ENCODE measurements around the gene ZFAND3.
"Not testable (repeated sequence)": the region's sequence is repeated elsewhere in the genome, so short reads cannot be mapped to it uniquely, and the experiment has no call there.

The ZFAND3 gene

GRCh38 chr6:38100380-38100779 lies 280.9 kb downstream of the ZFAND3 start:
- peak in 1 of 5 experiments; percentile 3 for DNase-seq

- DNase-seq, result no peak
Measured at GRCh38 chr6:38103921-38104320, 284.4 kb downstream of the ZFAND3 start.

- DNase-seq, result no peak
Measured at GRCh38 chr6:38105066-38105465, 285.5 kb downstream of the ZFAND3 start.

- no peak for DNase-seq
Measured at GRCh38 chr6:38107073-38107472, 287.5 kb downstream of the ZFAND3 start.

GRCh38 chr6:38110481-38110971 lies 291.0 kb downstream of the ZFAND3 start:
- DNase-seq, result no peak

- DNase-seq, result no peak
Measured at GRCh38 chr6:38112181-38112580, 292.7 kb downstream of the ZFAND3 start.

- DNase-seq, result no peak
Measured at GRCh38 chr6:38113825-38114576, 294.5 kb downstream of the ZFAND3 start.

GRCh38 chr6:38114976-38115625 lies 295.6 kb downstream of the ZFAND3 start:
- no peak for DNase-seq

- DNase-seq, result no peak
Measured at GRCh38 chr6:38115626-38116008, 296.1 kb downstream of the ZFAND3 start.

GRCh38 chr6:38116248-38116647 lies 296.7 kb downstream of the ZFAND3 start:
- no peak for DNase-seq

- no peak for DNase-seq
Measured at GRCh38 chr6:38117281-38117680, 297.8 kb downstream of the ZFAND3 start.

- no peak for DNase-seq
Measured at GRCh38 chr6:38118791-38119365, 299.4 kb downstream of the ZFAND3 start.

GRCh38 chr6:38119516-38119915 lies 300.0 kb downstream of the ZFAND3 start:
- DNase-seq, result no peak

GRCh38 chr6:38124224-38124926 lies 304.8 kb downstream of the ZFAND3 start:
- not testable (repeated sequence) for DNase-seq

GRCh38 chr6:38127284-38127683 lies 307.8 kb downstream of the ZFAND3 start:
- no peak for DNase-seq

- DNase-seq, result no peak
Measured at GRCh38 chr6:38131527-38131965, 312.0 kb downstream of the ZFAND3 start.

GRCh38 chr6:38133932-38134703 lies 314.6 kb downstream of the ZFAND3 start:
- DNase-seq, result no peak

GRCh38 chr6:38134704-38135088 lies 315.2 kb downstream of the ZFAND3 start:
- no peak for DNase-seq

GRCh38 chr6:38136547-38136946 lies 317.0 kb downstream of the ZFAND3 start:
- DNase-seq, result no peak

- no peak for DNase-seq
Measured at GRCh38 chr6:38137608-38138265, 318.2 kb downstream of the ZFAND3 start.

GRCh38 chr6:38138374-38138773 lies 318.8 kb downstream of the ZFAND3 start:
- DNase-seq, result no peak

GRCh38 chr6:38141085-38141484 lies 321.6 kb downstream of the ZFAND3 start:
- no peak for DNase-seq
